ENCODE data around the gene DTNA. TPM values are rescaled to one million over a fixed set of nuclear protein-coding genes. Genes with fewer than 3 reads are reported as not detected.
A peak's percentile ranks its signal among the peaks of the same experiment; 100 is the strongest.

Gene DTNA
- total RNA-seq, 1 donor, result 10.1 TPM

GRCh38 chr18:34802959-34803358, 92.9 kb downstream of the DTNA start:
- no peaks in the 10 kb centered on the region for H3K27me3 ChIP-seq (ENCODE audit: insufficient read depth, low read length)
- H3K4me3 ChIP-seq (ENCODE audit: insufficient read depth, low read length), result no peak overlapping the region
- H3K4me1 ChIP-seq (ENCODE audit: insufficient read depth, low read length), result peaks cover 11% of the 10 kb centered on the region
- no peaks in the 10 kb centered on the region for H4K20me1 ChIP-seq (ENCODE audit: insufficient read depth, low read length)
- H3K27ac ChIP-seq (ENCODE audit: low read depth, low read length), result no peak overlapping the region
- peak; percentile 32 for DNase-seq (ENCODE audit: insufficient read length, low spot score, missing footprints)
- no peaks in the 10 kb centered on the region for H3K79me2 ChIP-seq (ENCODE audit: insufficient read depth, low read length)
- H3K4me2 ChIP-seq (ENCODE audit: insufficient read depth, low read length), result no peak overlapping the region
- H2AFZ ChIP-seq (ENCODE audit: low read length), result no peak overlapping the region
- H3K36me3 ChIP-seq (ENCODE audit: insufficient read depth, low read length), result no peaks in the 10 kb centered on the region
- H3K9me3 ChIP-seq (ENCODE audit: low read depth, low read length), result no peaks in the 10 kb centered on the region
- TF ChIP-seq, protein P1, sequence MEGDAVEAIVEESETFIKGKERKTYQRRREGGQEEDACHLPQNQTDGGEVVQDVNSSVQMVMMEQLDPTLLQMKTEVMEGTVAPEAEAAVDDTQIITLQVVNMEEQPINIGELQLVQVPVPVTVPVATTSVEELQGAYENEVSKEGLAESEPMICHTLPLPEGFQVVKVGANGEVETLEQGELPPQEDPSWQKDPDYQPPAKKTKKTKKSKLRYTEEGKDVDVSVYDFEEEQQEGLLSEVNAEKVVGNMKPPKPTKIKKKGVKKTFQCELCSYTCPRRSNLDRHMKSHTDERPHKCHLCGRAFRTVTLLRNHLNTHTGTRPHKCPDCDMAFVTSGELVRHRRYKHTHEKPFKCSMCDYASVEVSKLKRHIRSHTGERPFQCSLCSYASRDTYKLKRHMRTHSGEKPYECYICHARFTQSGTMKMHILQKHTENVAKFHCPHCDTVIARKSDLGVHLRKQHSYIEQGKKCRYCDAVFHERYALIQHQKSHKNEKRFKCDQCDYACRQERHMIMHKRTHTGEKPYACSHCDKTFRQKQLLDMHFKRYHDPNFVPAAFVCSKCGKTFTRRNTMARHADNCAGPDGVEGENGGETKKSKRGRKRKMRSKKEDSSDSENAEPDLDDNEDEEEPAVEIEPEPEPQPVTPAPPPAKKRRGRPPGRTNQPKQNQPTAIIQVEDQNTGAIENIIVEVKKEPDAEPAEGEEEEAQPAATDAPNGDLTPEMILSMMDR (IDR thresholded peaks at IDR 0.05; ENCODE audit: extremely low read depth, low read depth, low read length), result no peak

DNA sequence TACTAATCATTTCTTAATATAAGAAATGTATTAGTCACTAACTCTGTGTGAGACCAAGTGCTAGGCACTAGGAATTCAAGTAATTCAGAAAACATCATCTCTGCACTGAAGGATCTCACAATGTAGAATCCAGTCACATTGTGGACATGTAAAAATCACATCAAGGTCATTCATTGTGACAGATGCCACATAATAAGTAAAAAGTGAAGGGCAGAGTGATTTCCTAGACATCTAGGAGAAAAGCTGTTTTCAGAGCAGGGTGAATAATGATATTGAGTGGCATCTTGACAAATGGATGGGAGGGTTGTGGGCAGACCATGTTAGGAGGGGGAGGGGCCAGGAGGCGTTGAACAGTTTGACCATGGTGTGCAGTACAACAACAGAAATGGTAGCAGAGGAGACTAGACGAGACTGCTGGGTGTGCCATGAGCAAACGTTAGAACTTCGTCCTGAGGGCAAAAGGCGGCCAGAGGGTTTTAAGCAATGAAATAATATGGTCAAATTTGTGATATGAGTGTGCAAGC, 93.8 kb downstream of the DTNA start:
- Histone ChIP-seq H3K4me1 (ENCODE audit: insufficient read depth, low read length) (peaks cover 11% of the 10 kb centered on the region), H3K4me3 (ENCODE audit: insufficient read depth, low read length) (no peak overlapping the region), H3K4me2 (ENCODE audit: insufficient read depth, low read length) (no peak overlapping the region), H2AFZ (ENCODE audit: low read length) (no peak overlapping the region), H3K36me3 (ENCODE audit: insufficient read depth, low read length) (no peaks in the 10 kb centered on the region), H4K20me1 (ENCODE audit: insufficient read depth, low read length) (no peaks in the 10 kb centered on the region), H3K27me3 (ENCODE audit: insufficient read depth, low read length) (no peaks in the 10 kb centered on the region), H3K9me3 (ENCODE audit: low read depth, low read length) (no peaks in the 10 kb centered on the region), H3K27ac (ENCODE audit: low read depth, low read length) (no peak overlapping the region), H3K79me2 (ENCODE audit: insufficient read depth, low read length) (no peaks in the 10 kb centered on the region)
- TF ChIP-seq, protein P1 (IDR thresholded peaks at IDR 0.05; ENCODE audit: extremely low read depth, low read depth, low read length), result no peak
- DNase-seq (ENCODE audit: insufficient read length, low spot score, missing footprints), result no peak

DNA sequence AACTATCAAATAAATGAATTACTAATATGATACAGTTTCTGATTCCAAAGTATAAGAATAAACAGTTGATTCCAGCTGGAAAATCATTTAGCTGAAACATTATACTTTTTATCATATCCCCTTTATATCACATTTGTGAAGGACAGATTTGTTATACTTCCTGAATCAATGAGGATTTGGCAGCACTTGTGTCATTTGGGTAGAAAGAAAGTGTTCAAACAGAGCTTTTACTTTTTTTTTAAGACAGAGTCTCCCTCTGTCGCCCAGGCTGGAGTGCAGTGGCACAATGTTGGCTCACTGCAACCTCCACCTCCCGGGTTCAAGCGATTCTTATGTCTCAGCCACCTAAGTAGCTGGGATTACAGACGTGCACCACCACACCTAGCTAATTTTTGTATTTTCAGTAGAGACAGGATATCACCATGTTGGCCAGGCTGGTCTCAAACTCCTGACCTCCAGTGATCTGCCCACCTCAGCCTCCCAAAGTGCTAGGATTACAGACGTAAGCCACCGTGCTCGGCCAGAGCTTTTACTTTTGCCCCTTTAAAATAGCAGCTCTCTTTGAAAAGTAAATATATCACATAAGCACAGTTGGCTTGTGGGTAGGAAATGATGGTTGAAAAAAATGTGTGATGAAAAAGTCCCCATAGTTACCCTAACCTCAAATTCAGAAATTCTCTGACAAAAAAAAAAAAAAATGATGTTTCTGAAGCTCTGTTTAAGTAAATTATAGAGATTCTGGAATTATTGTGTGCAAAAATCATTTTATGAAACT, 95.2 kb downstream of the DTNA start:
- no peak overlapping the region for H3K4me2 ChIP-seq (ENCODE audit: insufficient read depth, low read length)
- H3K4me1 ChIP-seq (ENCODE audit: insufficient read depth, low read length), result peaks cover 11% of the 10 kb centered on the region
- no peak overlapping the region for H3K4me3 ChIP-seq (ENCODE audit: insufficient read depth, low read length)
- H3K36me3 ChIP-seq (ENCODE audit: insufficient read depth, low read length), result no peaks in the 10 kb centered on the region
- H3K9me3 ChIP-seq (ENCODE audit: low read depth, low read length), result no peaks in the 10 kb centered on the region
- H3K27me3 ChIP-seq (ENCODE audit: insufficient read depth, low read length), result no peaks in the 10 kb centered on the region
- no peak overlapping the region for H2AFZ ChIP-seq (ENCODE audit: low read length)
- DNase-seq (ENCODE audit: insufficient read length, low spot score, missing footprints), result no peak
- no peak overlapping the region for H3K27ac ChIP-seq (ENCODE audit: low read depth, low read length)
- no peaks in the 10 kb centered on the region for H4K20me1 ChIP-seq (ENCODE audit: insufficient read depth, low read length)
- H3K79me2 ChIP-seq (ENCODE audit: insufficient read depth, low read length), result no peaks in the 10 kb centered on the region
- TF ChIP-seq, protein P1 (IDR thresholded peaks at IDR 0.05; ENCODE audit: extremely low read depth, low read depth, low read length), result no peak

DNA sequence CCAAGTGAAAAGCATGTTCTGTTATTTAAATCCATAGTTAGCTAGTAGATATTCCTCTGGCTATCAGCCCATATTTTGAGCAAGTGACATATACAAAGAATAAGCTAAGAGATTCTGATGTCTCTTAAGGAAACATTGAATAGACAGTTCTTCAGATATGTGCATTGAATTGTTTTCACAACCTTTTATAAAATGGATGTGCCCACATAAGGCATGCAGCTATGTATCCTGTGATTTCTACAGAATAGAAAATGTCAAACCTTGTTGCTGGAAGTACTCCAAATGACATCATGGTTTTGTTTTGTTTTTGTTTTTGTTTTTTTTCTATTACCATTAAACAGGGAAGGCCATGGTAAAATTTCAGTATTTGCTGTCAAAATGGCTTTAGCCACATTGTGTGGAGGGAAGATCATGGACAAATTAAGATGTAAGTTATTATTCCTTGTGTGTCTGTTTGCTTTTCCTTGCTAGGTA, 95.8 kb downstream of the DTNA start:
- no peak overlapping the region for H2AFZ ChIP-seq (ENCODE audit: low read length)
- H3K4me1 ChIP-seq (ENCODE audit: insufficient read depth, low read length), result peaks cover 11% of the 10 kb centered on the region
- no peaks in the 10 kb centered on the region for H3K27me3 ChIP-seq (ENCODE audit: insufficient read depth, low read length)
- H3K27ac ChIP-seq (ENCODE audit: low read depth, low read length), result no peak overlapping the region
- no peaks in the 10 kb centered on the region for H3K9me3 ChIP-seq (ENCODE audit: low read depth, low read length)
- H3K36me3 ChIP-seq (ENCODE audit: insufficient read depth, low read length), result no peaks in the 10 kb centered on the region
- DNase-seq (ENCODE audit: insufficient read length, low spot score, missing footprints), result no peak
- no peak overlapping the region for H3K4me3 ChIP-seq (ENCODE audit: insufficient read depth, low read length)
- no peaks in the 10 kb centered on the region for H4K20me1 ChIP-seq (ENCODE audit: insufficient read depth, low read length)
- no peaks in the 10 kb centered on the region for H3K79me2 ChIP-seq (ENCODE audit: insufficient read depth, low read length)
- H3K4me2 ChIP-seq (ENCODE audit: insufficient read depth, low read length), result no peak overlapping the region
- TF ChIP-seq, protein P1 (IDR thresholded peaks at IDR 0.05; ENCODE audit: extremely low read depth, low read depth, low read length), result no peak
